ENCODE data around the gene CBLB. TPM values are rescaled to one million over a fixed set of nuclear protein-coding genes. Genes with fewer than 3 reads are reported as not detected.

CBLB gene
- total RNA-seq, 2 donors from 2014 or later: 41.4 to 110 TPM

- H3K9me3 Mint-ChIP-seq: no peaks in the 10 kb centered on the region
- H3K27me3 Mint-ChIP-seq: no peaks in the 10 kb centered on the region
- ATAC-seq (replicated peaks): no peak
- H3K4me1 Mint-ChIP-seq: peaks cover 9% of the 10 kb centered on the region
- no peak overlapping the region for H3K27ac Mint-ChIP-seq
- H3K36me3 Mint-ChIP-seq (ENCODE audit: low read depth): no peaks in the 10 kb centered on the region
- H3K4me3 Mint-ChIP-seq: no peak overlapping the region
Observed at GRCh38 chr3:105888621-105889579, 20.1 kb upstream of the CBLB start.

DNA sequence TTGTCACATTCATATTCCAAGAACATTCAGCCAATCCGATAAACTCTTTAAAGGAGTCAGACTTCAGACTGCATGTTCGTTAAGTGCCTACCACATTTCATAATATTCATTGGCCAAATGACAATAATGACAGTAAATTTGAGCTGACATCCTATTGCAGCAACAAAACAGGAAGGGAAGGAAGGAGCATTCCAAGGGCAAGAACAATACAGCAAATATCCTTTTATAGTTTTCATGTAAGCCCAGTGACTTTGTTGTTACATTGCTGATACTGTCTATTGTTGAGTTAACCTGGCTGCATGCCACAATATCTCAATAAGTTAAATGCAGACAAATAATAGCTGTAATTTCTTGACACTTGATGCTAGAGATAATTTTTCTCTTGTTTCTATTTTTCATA, 16.4 kb upstream of the CBLB start:
- H3K9me3 Mint-ChIP-seq: no peaks in the 10 kb centered on the region
- ATAC-seq (replicated peaks): no peak
- no peak overlapping the region for H3K27ac Mint-ChIP-seq
- peaks cover 3% of the 10 kb centered on the region for H3K4me1 Mint-ChIP-seq
- H3K4me3 Mint-ChIP-seq: no peak overlapping the region
- no peaks in the 10 kb centered on the region for H3K27me3 Mint-ChIP-seq
- H3K36me3 Mint-ChIP-seq (ENCODE audit: low read depth): no peaks in the 10 kb centered on the region

- Mint-ChIP-seq H3K4me1 (peaks cover 3% of the 10 kb centered on the region), H3K36me3 (ENCODE audit: low read depth) (no peaks in the 10 kb centered on the region), H3K27ac (peak overlapping the region; percentile 7), H3K9me3 (no peaks in the 10 kb centered on the region), H3K27me3 (no peaks in the 10 kb centered on the region), H3K4me3 (peak overlapping the region; percentile 81)
- ATAC-seq (replicated peaks): no peak
Observed at GRCh38 chr3:105883798-105884377, 15.1 kb upstream of the CBLB start.

- H3K4me3 Mint-ChIP-seq: no peak overlapping the region
- no peaks in the 10 kb centered on the region for H3K9me3 Mint-ChIP-seq
- H3K27ac Mint-ChIP-seq: no peak overlapping the region
- no peak for ATAC-seq (replicated peaks)
- no peaks in the 10 kb centered on the region for H3K27me3 Mint-ChIP-seq
- H3K36me3 Mint-ChIP-seq (ENCODE audit: low read depth): no peaks in the 10 kb centered on the region
- H3K4me1 Mint-ChIP-seq: peaks cover 20% of the 10 kb centered on the region
Observed at GRCh38 chr3:105880681-105881290, 12.0 kb upstream of the CBLB start.

DNA sequence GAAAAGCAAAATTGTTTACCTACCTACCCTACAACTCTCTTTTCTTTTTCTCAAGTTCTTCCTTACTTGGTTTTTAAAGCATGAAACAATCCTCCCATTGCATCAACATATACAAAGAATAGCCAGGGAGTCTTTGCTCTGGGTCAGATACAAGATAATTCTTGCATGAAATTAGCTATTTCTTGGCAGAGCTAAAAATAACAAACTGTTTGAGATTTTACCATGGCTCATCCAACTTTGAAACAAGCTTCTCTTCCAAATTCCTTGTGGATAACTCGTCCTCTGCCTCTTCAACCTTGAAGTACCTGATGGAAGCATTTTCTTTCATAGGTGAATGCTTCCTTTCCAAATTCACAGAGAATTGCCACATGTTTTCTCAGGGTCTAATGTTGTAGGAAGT, 9.2 kb upstream of the CBLB start:
- H3K27me3 Mint-ChIP-seq: no peaks in the 10 kb centered on the region
- ATAC-seq (replicated peaks): no peak
- no peaks in the 10 kb centered on the region for H3K36me3 Mint-ChIP-seq (ENCODE audit: low read depth)
- peaks cover 21% of the 10 kb centered on the region for H3K4me1 Mint-ChIP-seq
- no peaks in the 10 kb centered on the region for H3K9me3 Mint-ChIP-seq
- peak overlapping the region; percentile 65 for H3K4me3 Mint-ChIP-seq
- H3K27ac Mint-ChIP-seq: peak overlapping the region; percentile 91

DNA sequence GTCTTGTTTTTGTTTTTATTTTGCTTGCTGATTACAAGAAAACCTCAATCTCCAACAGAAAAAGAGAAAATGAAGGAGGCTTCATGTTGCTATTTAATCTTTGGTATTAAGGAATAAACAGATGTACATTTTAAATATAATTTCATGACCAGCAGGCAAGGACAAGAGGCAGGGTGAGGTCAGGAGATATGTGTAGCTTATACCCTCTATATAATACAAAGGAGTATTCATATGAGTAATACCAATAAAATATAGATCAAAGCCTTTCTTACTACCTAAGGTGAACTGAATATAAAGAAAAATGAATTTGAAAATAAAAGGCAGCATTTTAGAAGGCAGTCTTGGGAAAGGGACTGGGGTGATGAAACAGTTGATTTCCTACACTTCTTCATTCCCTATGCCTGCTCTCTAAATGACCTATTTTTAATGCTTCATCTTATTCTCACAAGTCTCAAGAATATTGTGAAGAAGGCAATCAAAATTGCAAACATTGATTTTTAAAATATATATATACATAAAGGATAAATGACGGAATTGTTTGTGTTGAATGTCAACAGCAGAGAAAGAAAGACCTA, 8.6 kb upstream of the CBLB start:
- Mint-ChIP-seq H3K27ac (peak overlapping the region; percentile 91), H3K9me3 (no peaks in the 10 kb centered on the region), H3K27me3 (no peaks in the 10 kb centered on the region), H3K4me1 (peaks cover 21% of the 10 kb centered on the region), H3K4me3 (peak overlapping the region; percentile 65), H3K36me3 (ENCODE audit: low read depth) (no peaks in the 10 kb centered on the region)
- peak; percentile 27 for ATAC-seq (replicated peaks)

DNA sequence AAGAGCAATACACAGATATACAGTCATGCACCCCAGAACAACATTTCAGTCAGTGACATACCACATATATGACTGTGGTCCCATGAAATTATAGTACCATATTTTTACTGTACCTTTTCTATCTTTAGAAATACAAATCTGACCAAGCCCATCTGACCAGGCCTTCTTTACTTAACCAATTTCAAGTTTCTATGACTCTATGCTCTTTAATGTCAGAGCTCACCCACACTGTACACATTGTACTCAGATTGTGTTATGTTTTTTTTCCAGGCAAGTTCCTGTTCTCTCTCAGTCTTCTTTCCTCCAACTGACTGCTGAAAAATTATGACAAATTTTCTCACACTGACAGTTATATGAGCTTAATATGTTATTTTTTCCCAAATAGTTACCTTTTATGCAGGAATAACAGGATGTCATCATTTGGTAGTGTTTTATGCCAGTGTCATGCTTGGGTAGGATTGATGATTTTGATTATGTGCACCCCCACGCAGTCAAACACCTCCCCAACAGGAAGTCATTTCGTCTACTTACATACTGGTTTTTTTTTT, 8.0 kb upstream of the CBLB start:
- H3K9me3 Mint-ChIP-seq: no peaks in the 10 kb centered on the region

DNA sequence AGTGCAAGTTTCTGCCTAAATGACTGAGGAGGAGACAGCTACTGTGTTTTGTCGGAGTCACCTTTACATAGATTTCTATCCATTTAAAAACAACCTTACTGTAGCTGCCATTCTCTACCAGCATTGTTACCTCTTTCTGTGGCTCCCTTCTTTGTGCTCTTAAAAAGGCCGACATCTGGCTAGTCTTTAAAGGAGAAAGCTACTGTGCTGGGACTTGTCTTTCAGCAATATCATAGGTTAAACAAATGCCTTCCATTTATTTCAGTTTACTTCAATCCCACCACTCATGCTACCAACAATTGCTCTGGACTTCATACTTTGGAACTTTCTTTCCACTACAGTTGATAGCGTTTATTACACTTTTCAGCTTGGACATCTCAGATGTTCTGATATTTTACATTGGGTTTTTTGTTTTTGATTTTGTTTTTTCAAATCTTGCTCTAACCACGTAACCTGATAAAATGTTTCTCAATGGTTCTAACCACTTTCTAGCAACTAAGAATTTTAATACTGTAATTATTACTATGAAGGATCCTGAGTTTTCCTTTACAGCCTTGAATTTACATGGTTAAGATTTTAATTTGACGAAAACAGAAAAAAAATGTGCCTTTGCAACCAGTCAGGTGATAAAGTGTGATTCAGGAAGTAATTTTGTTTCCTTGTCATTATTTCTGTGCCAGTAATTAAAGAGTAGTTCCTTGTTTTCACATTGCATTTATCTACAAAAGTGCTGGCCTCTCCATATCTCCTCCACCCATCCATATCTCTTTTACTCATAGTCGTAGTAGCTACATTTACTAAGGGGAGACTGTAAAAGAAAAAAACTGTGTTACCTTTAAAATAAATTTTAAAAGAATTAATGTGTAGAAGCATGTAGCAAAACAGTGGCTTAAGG, 1.3 kb upstream of the CBLB start:
- Mint-ChIP-seq H3K27me3 (no peaks in the 10 kb centered on the region), H3K4me1 (peaks cover 12% of the 10 kb centered on the region), H3K36me3 (ENCODE audit: low read depth) (no peaks in the 10 kb centered on the region), H3K4me3 (peak overlapping the region; percentile 97), H3K27ac (peak overlapping the region; percentile 98), H3K9me3 (no peaks in the 10 kb centered on the region)
- ATAC-seq (replicated peaks): no peak

More for the DNA sequence above, 8.0 kb upstream of the CBLB start:
- peaks cover 21% of the 10 kb centered on the region for H3K4me1 Mint-ChIP-seq
- H3K27ac Mint-ChIP-seq: peak overlapping the region; percentile 91
- H3K4me3 Mint-ChIP-seq: peak overlapping the region; percentile 65
- ATAC-seq (replicated peaks): peak; percentile 95
- no peaks in the 10 kb centered on the region for H3K36me3 Mint-ChIP-seq (ENCODE audit: low read depth)
- no peaks in the 10 kb centered on the region for H3K27me3 Mint-ChIP-seq

DNA sequence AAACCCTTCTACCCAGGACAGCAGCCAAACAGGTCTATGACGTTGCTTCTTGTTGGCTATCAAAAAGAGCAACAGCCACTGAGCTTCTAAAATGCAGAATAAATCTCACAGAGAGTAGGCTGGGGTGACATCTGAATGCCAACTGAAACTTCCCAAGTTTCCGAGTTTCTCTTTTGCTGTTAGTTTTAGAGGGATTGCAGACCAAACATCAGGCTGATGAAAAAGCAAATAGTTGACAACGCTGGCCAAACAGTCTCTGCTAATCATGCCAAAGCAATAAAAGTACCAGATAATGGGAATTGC, 670 bp upstream of the CBLB start:
- H3K36me3 Mint-ChIP-seq (ENCODE audit: low read depth): no peaks in the 10 kb centered on the region
- no peak for ATAC-seq (replicated peaks)
- peaks cover 17% of the 10 kb centered on the region for H3K4me1 Mint-ChIP-seq
- H3K4me3 Mint-ChIP-seq: peak overlapping the region; percentile 97
- no peaks in the 10 kb centered on the region for H3K9me3 Mint-ChIP-seq
- no peaks in the 10 kb centered on the region for H3K27me3 Mint-ChIP-seq
- H3K27ac Mint-ChIP-seq: peak overlapping the region; percentile 98

GRCh38 chr3:105868431-105868741, 426 bp downstream of the CBLB start:
- Mint-ChIP-seq H3K27ac (peak overlapping the region; percentile 98), H3K9me3 (no peaks in the 10 kb centered on the region), H3K36me3 (ENCODE audit: low read depth) (no peaks in the 10 kb centered on the region), H3K4me3 (peak overlapping the region; percentile 97), H3K27me3 (no peaks in the 10 kb centered on the region), H3K4me1 (peaks cover 24% of the 10 kb centered on the region)
- peak; percentile 6 for ATAC-seq (replicated peaks)

GRCh38 chr3:105867712-105868430, 941 bp downstream of the CBLB start:
- peak overlapping the region; percentile 97 for H3K4me3 Mint-ChIP-seq
- H3K4me1 Mint-ChIP-seq: peaks cover 24% of the 10 kb centered on the region
- H3K27ac Mint-ChIP-seq: peak overlapping the region; percentile 98
- H3K27me3 Mint-ChIP-seq: no peaks in the 10 kb centered on the region
- ATAC-seq (replicated peaks): no peak
- no peaks in the 10 kb centered on the region for H3K36me3 Mint-ChIP-seq (ENCODE audit: low read depth)
- no peaks in the 10 kb centered on the region for H3K9me3 Mint-ChIP-seq

DNA sequence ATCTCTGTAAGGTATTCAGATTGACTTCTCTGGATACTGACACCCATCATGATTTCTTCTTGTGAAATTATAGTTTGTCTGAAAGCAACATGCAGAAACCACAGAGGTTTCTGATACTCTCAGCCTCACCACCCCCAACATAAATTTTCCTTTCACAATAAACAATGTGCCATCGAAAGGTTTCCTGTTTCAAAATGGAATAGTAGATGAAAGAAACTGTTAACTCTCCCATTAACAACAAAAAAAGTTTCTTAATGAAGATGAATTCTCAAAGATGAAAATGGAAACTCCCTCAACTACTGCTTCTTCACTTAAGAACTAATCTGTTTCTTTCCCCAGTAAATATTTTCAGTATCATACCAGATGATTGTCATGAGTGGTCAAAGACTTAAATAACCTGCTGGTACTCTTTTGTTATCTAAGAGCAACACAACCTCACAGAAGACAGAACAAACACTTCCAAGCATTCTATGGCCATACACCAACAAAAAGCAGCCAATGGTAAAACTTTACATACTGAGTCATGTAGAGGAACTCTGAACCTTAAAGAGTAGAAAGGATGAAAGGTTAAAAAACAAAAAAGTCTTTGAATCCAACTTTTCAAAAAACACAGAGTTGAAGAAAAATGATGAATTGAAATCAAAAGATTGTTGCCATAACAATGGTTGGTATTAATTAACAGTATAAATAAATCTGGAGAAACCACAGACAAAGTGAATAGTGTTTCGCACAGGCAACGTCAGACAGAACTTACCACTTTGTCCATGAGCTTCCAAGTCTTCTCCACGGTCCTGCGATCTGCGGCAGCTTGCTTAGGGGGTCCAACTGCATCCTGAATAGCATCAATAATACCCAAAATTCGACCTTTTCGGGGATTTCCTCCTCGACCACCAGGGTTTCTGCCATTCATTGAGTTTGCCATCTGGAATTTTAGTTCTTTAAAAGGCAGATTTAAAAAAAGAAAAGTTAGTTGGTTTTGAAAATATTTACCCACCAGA, 1.9 kb downstream of the CBLB start:
- Mint-ChIP-seq H3K9me3 (no peaks in the 10 kb centered on the region), H3K27me3 (no peaks in the 10 kb centered on the region), H3K36me3 (ENCODE audit: low read depth) (no peaks in the 10 kb centered on the region), H3K4me3 (peak overlapping the region; percentile 97), H3K4me1 (peaks cover 24% of the 10 kb centered on the region), H3K27ac (peak overlapping the region; percentile 98)
- ATAC-seq (replicated peaks): peak; percentile 13
